Measurements from ENCODE around the gene ZNF469.
A peak's percentile ranks its signal among the peaks of the same experiment; 100 is the strongest.

Gene ZNF469

GRCh38 chr16:88429387-88430184 lies 46.8 kb downstream of the ZNF469 start:
- DNase-seq: no peak

- DNase-seq: no peak
Measured at GRCh38 chr16:88430185-88430523, 47.4 kb downstream of the ZNF469 start.

- peak; percentile 25 for DNase-seq
Measured at GRCh38 chr16:88430524-88431446, 48.0 kb downstream of the ZNF469 start.

- no peak for DNase-seq
Measured at GRCh38 chr16:88431651-88432050, 48.9 kb downstream of the ZNF469 start.

GRCh38 chr16:88432174-88432573 lies 49.4 kb downstream of the ZNF469 start:
- DNase-seq: no peak
